Suppressor macrophage (primary cell): ENCODE measurements around the gene TNNI2.

ENCODE experiments used
- DNase-seq, 4 experiments: peaks; one replicate each; pipeline ENCODE4 v3.0.0-alpha.2; 2020 to 2022

Gene TNNI2

GRCh38 chr11:1834779-1835670, 3.8 kb upstream of the TNNI2 start, which contains the start of gene SYT8:
TSS of gene SYT8 (plus strand) at chr11:1834990. CDS start at chr11:1835106, 116 bp downstream.
- DNase-seq = no peak

GRCh38 chr11:1835671-1836010, 3.1 kb upstream of the TNNI2 start:
- no peak for DNase-seq

- DNase-seq = no peak
Measured at GRCh38 chr11:1836011-1836945, 2.5 kb upstream of the TNNI2 start.

GRCh38 chr11:1837171-1838076, 1.4 kb upstream of the TNNI2 start:
- peak; percentile 74 to 85 (median 78) for DNase-seq

GRCh38 chr11:1838077-1838425, 730 bp upstream of the TNNI2 start:
- peak in 1 of 4 experiments; percentile 45 for DNase-seq

- DNase-seq = no peak
Measured at GRCh38 chr11:1839204-1839923, 583 bp downstream of the TNNI2 start.

- peak; percentile 91 to 95 (median 94) for DNase-seq
Measured at GRCh38 chr11:1839924-1840779, 1.4 kb downstream of the TNNI2 start.

GRCh38 chr11:1840780-1841480, 2.1 kb downstream of the TNNI2 start:
- DNase-seq = no peak

GRCh38 chr11:1841511-1842148, 2.8 kb downstream of the TNNI2 start:
- no peak for DNase-seq

GRCh38 chr11:1842149-1843097, 3.6 kb downstream of the TNNI2 start:
- no peak for DNase-seq

GRCh38 chr11:1843098-1843473, 4.3 kb downstream of the TNNI2 start:
- DNase-seq = no peak

GRCh38 chr11:1843796-1844195, 5.0 kb downstream of the TNNI2 start:
- DNase-seq = no peak

GRCh38 chr11:1844221-1845094, 5.7 kb downstream of the TNNI2 start:
- peak; percentile 69 to 84 (median 75) for DNase-seq

- no peak for DNase-seq
Measured at GRCh38 chr11:1845095-1845429, 6.3 kb downstream of the TNNI2 start.

GRCh38 chr11:1845561-1846452, 7.0 kb downstream of the TNNI2 start:
- no peak for DNase-seq

- no peak for DNase-seq
Measured at GRCh38 chr11:1846453-1846932, 7.7 kb downstream of the TNNI2 start.
